ENCODE results near the gene EPN1. TPM values are rescaled to one million over a fixed set of nuclear protein-coding genes. Genes with fewer than 3 reads are reported as not detected.

The EPN1 gene
- total and polyA plus RNA-seq, 2 of the 8 experiments (the other 6 are each of a cell fraction or from before 2014, with no cell fraction given) = 49.6 to 200 TPM

DNA sequence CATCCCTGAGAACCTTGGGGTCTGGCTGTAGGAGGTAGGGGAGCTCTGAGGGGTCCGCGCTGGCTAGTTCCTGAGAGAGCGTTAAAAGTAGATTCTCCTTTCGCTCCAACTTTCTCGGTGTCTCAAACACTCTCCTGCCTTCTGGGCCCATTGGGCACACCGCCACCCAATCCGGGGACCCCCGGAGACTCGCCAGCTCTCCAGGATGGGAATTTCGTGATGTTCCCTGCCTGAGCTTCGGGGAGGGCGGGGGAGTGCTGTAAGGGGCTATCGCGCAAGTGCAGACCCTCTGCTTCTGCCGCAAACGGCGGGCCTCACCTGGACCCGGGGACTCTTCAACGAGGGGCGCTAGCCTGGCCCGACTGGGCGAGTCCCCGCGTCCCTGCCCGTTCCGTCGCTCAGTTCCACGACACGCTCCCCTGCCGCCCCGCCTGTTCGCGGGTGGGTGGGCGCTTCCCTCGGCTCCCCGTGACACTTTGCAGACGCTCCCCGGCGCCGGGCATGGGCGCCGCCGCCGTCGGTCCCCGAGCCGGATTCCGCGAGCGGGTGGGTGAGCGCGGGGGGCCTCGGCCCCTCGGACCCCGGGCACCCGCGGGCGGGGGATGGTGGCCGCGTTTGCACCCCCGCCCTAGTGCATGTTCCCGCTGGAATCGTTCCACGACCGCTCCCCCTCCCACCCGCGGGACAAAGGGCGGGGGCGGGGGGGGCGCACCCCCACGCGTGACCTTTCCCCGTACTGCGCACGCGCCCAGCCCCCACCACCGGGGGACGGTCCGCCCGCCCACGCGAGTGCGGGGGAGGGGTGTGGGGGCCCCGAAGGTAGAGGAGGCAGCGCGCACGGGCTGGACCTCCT is 27.1 kb upstream of the EPN1 start, which contains the start of gene CCDC106 (continued):
- TF ChIP-seq TEAD4 (IDR thresholded peaks at IDR 0.05; ENCODE audit: low read depth, low read length) (no peak; the same call in 1 of the 2 replicates), RNF2 (IDR thresholded peaks at IDR 0.05; ENCODE audit: borderline replicate concordance, low read depth, low read length, missing control alignments, poor library complexity, severe bottlenecking) (no peak), EGR1 (IDR thresholded peaks at IDR 0.05; ENCODE audit: borderline replicate concordance, low read depth, low read length) (peak; percentile 74; the same call in 1 of the 2 replicates), TBP (IDR thresholded peaks at IDR 0.05; ENCODE audit: low read depth, low read length) (peak; percentile 48), YY1 (IDR thresholded peaks at IDR 0.05; ENCODE audit: low read depth, low read length) (peak; percentile 61; the same call in 1 of the 2 replicates), HDAC2 (IDR thresholded peaks at IDR 0.05; ENCODE audit: borderline replicate concordance in 1 of 2, low read depth in 2 of 2, low read length in 2 of 2) (peak; percentile 93 to 97; a peak in 3 of 4 replicates), SIN3A (conservative IDR thresholded peaks at IDR 0.05 in 1 of 2, IDR thresholded peaks at IDR 0.05 in 1 of 2; ENCODE audit: low read depth in 1 of 2, low read length in 2 of 2) (peak in 1 of 2 experiments; percentile 52; a peak in 1 of 4 replicates), ASH2L (IDR thresholded peaks at IDR 0.05; ENCODE audit: low read length) (peak; percentile 72), SP4 (IDR thresholded peaks at IDR 0.05; ENCODE audit: low read length) (no peak)
- TF ChIP-seq, protein P1, sequence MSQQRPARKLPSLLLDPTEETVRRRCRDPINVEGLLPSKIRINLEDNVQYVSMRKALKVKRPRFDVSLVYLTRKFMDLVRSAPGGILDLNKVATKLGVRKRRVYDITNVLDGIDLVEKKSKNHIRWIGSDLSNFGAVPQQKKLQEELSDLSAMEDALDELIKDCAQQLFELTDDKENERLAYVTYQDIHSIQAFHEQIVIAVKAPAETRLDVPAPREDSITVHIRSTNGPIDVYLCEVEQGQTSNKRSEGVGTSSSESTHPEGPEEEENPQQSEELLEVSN (IDR thresholded peaks at IDR 0.05) = no peak
- TF ChIP-seq, protein P2, sequence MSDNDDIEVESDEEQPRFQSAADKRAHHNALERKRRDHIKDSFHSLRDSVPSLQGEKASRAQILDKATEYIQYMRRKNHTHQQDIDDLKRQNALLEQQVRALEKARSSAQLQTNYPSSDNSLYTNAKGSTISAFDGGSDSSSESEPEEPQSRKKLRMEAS (IDR thresholded peaks at IDR 0.05) = no peak

Data from H1 (cell line).